HL-60 (cell line): ENCODE data around the gene NOC4L.

Experiments used
- DNase-seq, 2 experiments: peaks; one replicate each; pipeline ENCODE4 v3.0.0-alpha.2; 2010 to 2020; ENCODE audit warnings: low read depth in 1 of 2, low spot score in 1 of 2
- H3K27ac ChIP-seq: fragments of 250-450 bp; sonication (Bioruptor Pico); replicated peaks from 2 replicates; pipeline ENCODE4 v1.5.1; 2020; ENCODE audit warnings: mild to moderate bottlenecking, moderate library complexity
- H3K27me3 ChIP-seq: fragments of 250-450 bp; sonication (Bioruptor Pico); 2 replicates; pipeline ENCODE4 v1.5.1; 2021; ENCODE audit warnings: mild to moderate bottlenecking, moderate library complexity; ENCODE audit not compliant: insufficient read depth, poor library complexity, severe bottlenecking
- H3K4me3 ChIP-seq: replicated peaks from 2 replicates; pipeline ENCODE4 v1.5.1; 2011; ENCODE audit warnings: mild to moderate bottlenecking, control low read depth, low read length; ENCODE audit not compliant: insufficient read depth
- GABPA ChIP-seq: IDR thresholded peaks from 2 replicates; pipeline ENCODE4 v1.6.1; 2012; ENCODE audit warnings: low read depth
- POLR2AphosphoS5 ChIP-seq: IDR thresholded peaks from 2 replicates; pipeline ENCODE4 v1.6.1; 2012; ENCODE audit warnings: low read depth
- SPI1 ChIP-seq: IDR thresholded peaks from 2 replicates; pipeline ENCODE4 v1.6.1; 2012; ENCODE audit warnings: low read depth, mild to moderate bottlenecking, borderline replicate concordance
- TF ChIP-seq, protein P1 (sequence below): IDR thresholded peaks from one replicate; pipeline ENCODE4 v1.5.1; 2011; ENCODE audit warnings: low read length, control low read depth, inconsistent platforms; ENCODE audit not compliant: insufficient read depth
- TF ChIP-seq, protein P2 (sequence below): IDR thresholded peaks from 2 replicates; pipeline ENCODE4 v1.6.1; 2012; ENCODE audit warnings: low read depth; ENCODE audit not compliant: insufficient replicate concordance

Gene NOC4L

DNA sequence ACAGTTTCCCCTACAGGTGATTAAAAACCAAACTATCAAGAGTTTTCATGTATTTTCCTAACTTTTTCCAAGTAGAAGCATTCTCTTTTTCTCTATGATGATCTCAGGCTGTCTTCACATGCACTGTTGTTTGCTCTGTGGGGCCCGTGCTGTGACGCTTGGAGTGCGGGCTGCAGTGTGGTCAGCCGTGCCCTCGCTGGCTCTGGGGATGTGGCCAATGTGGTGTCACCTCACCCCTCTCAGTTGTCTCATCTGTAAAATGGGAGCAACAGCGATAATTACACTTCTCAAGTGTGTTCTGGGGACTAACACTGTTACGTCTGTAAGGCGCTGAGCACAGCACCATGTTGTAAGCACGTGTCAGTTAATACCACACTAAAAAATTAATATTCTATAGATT is 28.8 kb upstream of the NOC4L start:
- no peaks in the 10 kb centered on the region for H3K27me3 ChIP-seq
- TF ChIP-seq, protein P1, sequence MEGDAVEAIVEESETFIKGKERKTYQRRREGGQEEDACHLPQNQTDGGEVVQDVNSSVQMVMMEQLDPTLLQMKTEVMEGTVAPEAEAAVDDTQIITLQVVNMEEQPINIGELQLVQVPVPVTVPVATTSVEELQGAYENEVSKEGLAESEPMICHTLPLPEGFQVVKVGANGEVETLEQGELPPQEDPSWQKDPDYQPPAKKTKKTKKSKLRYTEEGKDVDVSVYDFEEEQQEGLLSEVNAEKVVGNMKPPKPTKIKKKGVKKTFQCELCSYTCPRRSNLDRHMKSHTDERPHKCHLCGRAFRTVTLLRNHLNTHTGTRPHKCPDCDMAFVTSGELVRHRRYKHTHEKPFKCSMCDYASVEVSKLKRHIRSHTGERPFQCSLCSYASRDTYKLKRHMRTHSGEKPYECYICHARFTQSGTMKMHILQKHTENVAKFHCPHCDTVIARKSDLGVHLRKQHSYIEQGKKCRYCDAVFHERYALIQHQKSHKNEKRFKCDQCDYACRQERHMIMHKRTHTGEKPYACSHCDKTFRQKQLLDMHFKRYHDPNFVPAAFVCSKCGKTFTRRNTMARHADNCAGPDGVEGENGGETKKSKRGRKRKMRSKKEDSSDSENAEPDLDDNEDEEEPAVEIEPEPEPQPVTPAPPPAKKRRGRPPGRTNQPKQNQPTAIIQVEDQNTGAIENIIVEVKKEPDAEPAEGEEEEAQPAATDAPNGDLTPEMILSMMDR, result no peak
- TF ChIP-seq GABPA (no peak), SPI1 (no peak), POLR2AphosphoS5 (no peak)
- TF ChIP-seq, protein P2, sequence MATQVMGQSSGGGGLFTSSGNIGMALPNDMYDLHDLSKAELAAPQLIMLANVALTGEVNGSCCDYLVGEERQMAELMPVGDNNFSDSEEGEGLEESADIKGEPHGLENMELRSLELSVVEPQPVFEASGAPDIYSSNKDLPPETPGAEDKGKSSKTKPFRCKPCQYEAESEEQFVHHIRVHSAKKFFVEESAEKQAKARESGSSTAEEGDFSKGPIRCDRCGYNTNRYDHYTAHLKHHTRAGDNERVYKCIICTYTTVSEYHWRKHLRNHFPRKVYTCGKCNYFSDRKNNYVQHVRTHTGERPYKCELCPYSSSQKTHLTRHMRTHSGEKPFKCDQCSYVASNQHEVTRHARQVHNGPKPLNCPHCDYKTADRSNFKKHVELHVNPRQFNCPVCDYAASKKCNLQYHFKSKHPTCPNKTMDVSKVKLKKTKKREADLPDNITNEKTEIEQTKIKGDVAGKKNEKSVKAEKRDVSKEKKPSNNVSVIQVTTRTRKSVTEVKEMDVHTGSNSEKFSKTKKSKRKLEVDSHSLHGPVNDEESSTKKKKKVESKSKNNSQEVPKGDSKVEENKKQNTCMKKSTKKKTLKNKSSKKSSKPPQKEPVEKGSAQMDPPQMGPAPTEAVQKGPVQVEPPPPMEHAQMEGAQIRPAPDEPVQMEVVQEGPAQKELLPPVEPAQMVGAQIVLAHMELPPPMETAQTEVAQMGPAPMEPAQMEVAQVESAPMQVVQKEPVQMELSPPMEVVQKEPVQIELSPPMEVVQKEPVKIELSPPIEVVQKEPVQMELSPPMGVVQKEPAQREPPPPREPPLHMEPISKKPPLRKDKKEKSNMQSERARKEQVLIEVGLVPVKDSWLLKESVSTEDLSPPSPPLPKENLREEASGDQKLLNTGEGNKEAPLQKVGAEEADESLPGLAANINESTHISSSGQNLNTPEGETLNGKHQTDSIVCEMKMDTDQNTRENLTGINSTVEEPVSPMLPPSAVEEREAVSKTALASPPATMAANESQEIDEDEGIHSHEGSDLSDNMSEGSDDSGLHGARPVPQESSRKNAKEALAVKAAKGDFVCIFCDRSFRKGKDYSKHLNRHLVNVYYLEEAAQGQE, result no peak
- no peak overlapping the region for H3K27ac ChIP-seq
- H3K4me3 ChIP-seq, result no peak overlapping the region
- DNase-seq, result no peak

DNA sequence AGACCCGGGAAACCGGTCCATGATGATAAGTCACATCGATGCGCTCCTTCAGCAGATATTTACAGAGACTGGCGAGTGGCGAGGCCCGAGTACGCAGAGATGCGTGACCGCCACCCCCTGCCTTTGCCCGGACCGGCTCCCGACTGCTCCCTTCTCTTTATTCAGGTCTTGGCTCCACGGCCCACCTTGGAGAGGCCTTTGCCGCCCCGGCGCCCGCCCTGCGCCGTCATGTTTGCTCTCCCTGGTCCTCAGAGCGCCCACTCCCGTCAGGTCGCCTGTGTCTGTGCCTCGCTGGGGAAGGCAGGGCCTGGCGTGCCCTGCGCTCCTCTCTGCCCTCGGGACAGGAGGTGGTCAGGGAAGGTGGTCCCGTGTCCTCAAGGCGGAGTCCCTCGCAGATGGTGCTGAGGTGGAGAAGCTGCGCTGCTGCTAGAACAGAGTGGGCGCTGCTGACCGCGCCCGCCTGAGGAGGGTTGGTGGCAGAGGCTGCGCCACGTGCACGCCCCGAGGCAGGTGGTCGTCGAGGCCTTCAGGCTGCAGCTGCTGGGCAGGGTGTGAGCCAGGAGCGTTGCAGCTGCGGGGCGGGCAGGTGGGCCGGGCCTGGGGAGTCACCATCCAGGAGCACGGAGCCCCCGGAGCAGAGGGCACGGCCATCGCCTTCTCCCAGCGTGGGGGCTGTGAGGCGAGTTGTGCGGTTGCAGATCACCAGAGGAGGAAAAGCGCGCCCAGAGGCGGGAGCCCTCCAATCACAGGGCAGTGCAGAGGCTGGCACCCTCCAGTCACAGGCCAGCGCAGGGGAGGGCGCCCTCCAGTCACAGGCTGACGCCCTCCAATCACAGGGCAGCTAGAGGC is 27.3 kb upstream of the NOC4L start:
- Histone ChIP-seq H3K4me3 (no peak overlapping the region), H3K27me3 (no peaks in the 10 kb centered on the region), H3K27ac (no peak overlapping the region)
- DNase-seq, result no peak
- TF ChIP-seq, protein P1, result no peak
- TF ChIP-seq GABPA, result no peak
- no peak for TF ChIP-seq POLR2AphosphoS5
- no peak for TF ChIP-seq SPI1
- TF ChIP-seq, protein P2, result no peak

DNA sequence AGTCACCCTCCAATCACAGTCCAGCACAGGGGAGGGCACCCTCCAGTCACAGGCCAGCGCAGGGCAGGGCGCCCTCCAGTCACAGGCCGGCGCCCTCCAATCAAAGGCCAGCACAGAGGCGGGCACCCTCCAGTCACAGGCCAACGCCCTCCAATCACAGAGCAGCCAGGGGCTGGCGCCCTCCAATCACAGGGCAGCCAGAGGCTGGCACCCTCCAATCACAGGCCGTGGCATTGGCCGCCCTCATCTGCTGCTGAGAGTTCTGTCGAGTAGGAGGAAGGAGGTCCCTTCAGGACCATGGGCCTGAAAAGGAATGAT is 26.7 kb upstream of the NOC4L start:
- no peak overlapping the region for H3K27ac ChIP-seq
- H3K4me3 ChIP-seq, result no peak overlapping the region
- DNase-seq, result no peak
- H3K27me3 ChIP-seq, result no peaks in the 10 kb centered on the region
- TF ChIP-seq, protein P1, result no peak
- TF ChIP-seq POLR2AphosphoS5, result no peak
- TF ChIP-seq, protein P2, result no peak
- TF ChIP-seq GABPA, result no peak
- TF ChIP-seq SPI1, result no peak
